ENCODE data around the gene IDS. TPM values are rescaled to one million over a fixed set of nuclear protein-coding genes. Genes with fewer than 3 reads are reported as not detected.

IDS gene
- total RNA-seq, 4 donors from 2014 or later, result 42.7 to 117 (median 83.7) TPM

GRCh38 chrX:149471397-149471796 is 33.7 kb downstream of the IDS start:
- no peaks in the 10 kb centered on the region for H3K4me1 ChIP-seq
- TF ChIP-seq CTCF (IDR thresholded peaks at IDR 0.05), result no peak
- no peak for TF ChIP-seq POLR2A (IDR thresholded peaks at IDR 0.05)
- H3K36me3 ChIP-seq, result no peaks in the 10 kb centered on the region
- no peak overlapping the region for H3K4me3 ChIP-seq
- intact Hi-C loops (cut with DNase I; ENCODE audit: low total_unique reads), result no loop called here
- H3K27me3 ChIP-seq, result no peaks in the 10 kb centered on the region
- no peaks in the 10 kb centered on the region for H3K9me3 ChIP-seq
- H3K27ac ChIP-seq, result no peak overlapping the region
- DNase-seq, result no peak

- intact Hi-C loops (cut with DNase I; ENCODE audit: low total_unique reads), result no loop called here
- Histone ChIP-seq H3K9me3 (no peaks in the 10 kb centered on the region), H3K36me3 (no peaks in the 10 kb centered on the region), H3K27ac (no peak overlapping the region), H3K4me3 (no peak overlapping the region), H3K27me3 (no peaks in the 10 kb centered on the region), H3K4me1 (no peaks in the 10 kb centered on the region)
- peak; percentile 40 to 68 for DNase-seq
- TF ChIP-seq CTCF (IDR thresholded peaks at IDR 0.05) (peak; percentile 73 to 77 (median 75)), POLR2A (IDR thresholded peaks at IDR 0.05) (no peak)
Measured at GRCh38 chrX:149470955-149471354, 34.2 kb downstream of the IDS start.

GRCh38 chrX:149469406-149469805 is 35.7 kb downstream of the IDS start:
- no peak overlapping the region for H3K4me3 ChIP-seq
- H3K36me3 ChIP-seq, result no peaks in the 10 kb centered on the region
- no peak overlapping the region for H3K27ac ChIP-seq
- H3K4me1 ChIP-seq, result no peaks in the 10 kb centered on the region
- H3K9me3 ChIP-seq, result no peaks in the 10 kb centered on the region
- no peak for TF ChIP-seq CTCF (IDR thresholded peaks at IDR 0.05)
- no peak for TF ChIP-seq POLR2A (IDR thresholded peaks at IDR 0.05)
- H3K27me3 ChIP-seq, result no peaks in the 10 kb centered on the region
- intact Hi-C loops (cut with DNase I; ENCODE audit: low total_unique reads), result no loop called here
- DNase-seq, result no peak

GRCh38 chrX:149467920-149468319 is 37.2 kb downstream of the IDS start:
- DNase-seq, result peak in 1 of 2 donors; percentile 14
- Histone ChIP-seq H3K36me3 (no peaks in the 10 kb centered on the region), H3K27me3 (no peaks in the 10 kb centered on the region), H3K4me1 (no peaks in the 10 kb centered on the region), H3K4me3 (no peak overlapping the region), H3K9me3 (no peaks in the 10 kb centered on the region), H3K27ac (no peak overlapping the region)
- intact Hi-C loops (cut with DNase I; ENCODE audit: low total_unique reads), result no loop called here
- TF ChIP-seq CTCF (IDR thresholded peaks at IDR 0.05), result no peak
- no peak for TF ChIP-seq POLR2A (IDR thresholded peaks at IDR 0.05)

DNA sequence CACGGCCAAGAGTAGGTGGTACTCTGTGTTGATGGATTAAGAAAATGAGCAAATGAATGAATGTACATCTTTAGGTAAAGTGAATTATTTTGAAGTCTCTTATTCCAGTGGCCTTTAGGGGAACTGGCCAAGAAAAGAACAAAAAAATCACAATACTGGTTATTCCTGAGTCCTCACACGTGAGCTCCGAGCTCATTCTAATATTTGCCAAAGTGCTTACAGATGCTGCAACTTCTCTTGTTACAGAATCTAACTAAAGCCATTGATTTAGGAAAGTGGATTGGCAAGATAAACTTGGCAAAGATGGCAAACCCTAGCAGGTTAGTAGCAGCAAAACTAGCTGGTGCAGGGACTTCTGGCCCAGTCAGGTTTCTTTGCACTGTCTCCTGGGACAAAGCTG is 37.6 kb downstream of the IDS start:
- intact Hi-C loops (cut with DNase I; ENCODE audit: low total_unique reads), result no loop called here
- no peak for DNase-seq
- no peaks in the 10 kb centered on the region for H3K9me3 ChIP-seq
- H3K4me3 ChIP-seq, result no peak overlapping the region
- H3K27ac ChIP-seq, result no peak overlapping the region
- H3K4me1 ChIP-seq, result no peaks in the 10 kb centered on the region
- no peaks in the 10 kb centered on the region for H3K36me3 ChIP-seq
- no peaks in the 10 kb centered on the region for H3K27me3 ChIP-seq
- TF ChIP-seq CTCF (IDR thresholded peaks at IDR 0.05) (no peak), POLR2A (IDR thresholded peaks at IDR 0.05) (no peak)
